OCI-M2 (cell line): ENCODE data around the gene DNAH6.
"Not testable (repeated sequence)": the region's sequence is repeated elsewhere in the genome, so short reads cannot be mapped to it uniquely, and the experiment has no call there.

Source experiments
- DNase-seq: peaks from one replicate; lab custom pipeline; 2025; ENCODE audit not compliant: unreplicated experiment; lab: John Stamatoyannopoulos, UW

DNAH6 gene

DNA sequence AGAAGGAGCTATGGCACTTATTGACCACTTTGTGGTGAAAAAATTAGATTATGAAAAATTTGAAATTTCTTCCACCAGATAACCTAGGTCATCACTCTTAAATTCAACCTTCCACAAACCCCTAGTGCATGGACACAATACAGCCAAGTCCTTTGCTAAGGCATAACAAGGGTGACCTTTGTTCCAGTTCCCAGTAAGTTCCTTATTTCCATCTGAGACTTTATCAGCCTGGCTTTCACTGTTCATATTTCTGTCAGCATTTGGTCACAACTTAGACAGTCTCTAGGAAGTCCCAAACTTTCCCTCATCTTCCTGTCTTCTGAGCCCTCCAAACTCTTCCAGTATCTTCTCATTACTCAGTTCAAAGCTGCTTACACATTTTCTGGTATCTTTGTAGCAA, 232.0 kb downstream of the DNAH6 start:
- no peak for DNase-seq

DNA sequence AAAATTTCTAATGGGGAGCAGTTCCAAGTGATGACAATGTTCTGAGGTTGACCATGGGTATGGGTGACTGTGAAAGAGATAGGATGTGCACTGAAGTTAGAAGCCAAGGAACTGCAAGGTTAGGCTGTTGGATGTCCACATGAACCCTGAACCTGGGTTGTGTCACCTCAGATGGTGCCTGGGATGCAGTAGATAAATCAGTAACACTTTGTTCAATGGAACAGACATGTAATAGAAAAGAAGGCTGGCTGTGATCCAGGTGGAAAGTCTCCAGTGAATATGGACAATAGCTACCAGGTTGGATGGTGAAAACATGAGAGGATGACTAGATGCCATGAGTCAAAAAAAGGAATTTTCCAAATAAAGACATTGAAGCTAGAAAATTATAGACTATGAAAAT, 233.1 kb downstream of the DNAH6 start:
- DNase-seq = no peak

DNA sequence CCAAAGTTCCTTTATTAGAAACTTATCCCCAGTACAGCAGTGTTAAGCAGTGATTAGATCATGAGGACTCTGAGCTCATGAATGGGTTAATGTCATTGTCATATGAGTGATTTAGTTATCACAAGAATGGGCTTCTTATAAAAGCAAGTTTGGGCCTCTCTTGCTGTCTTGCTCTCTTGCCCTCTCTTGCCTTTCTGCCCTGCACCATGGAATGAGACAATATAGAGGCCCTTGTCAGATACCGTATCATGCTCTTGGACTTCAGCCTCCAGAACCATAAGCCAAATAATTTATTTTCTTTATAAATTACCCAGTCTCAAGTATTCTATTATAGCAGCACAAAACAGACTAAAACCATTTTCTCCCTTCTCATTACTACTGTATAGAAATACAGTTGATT, 238.8 kb downstream of the DNAH6 start:
- no peak for DNase-seq

DNA sequence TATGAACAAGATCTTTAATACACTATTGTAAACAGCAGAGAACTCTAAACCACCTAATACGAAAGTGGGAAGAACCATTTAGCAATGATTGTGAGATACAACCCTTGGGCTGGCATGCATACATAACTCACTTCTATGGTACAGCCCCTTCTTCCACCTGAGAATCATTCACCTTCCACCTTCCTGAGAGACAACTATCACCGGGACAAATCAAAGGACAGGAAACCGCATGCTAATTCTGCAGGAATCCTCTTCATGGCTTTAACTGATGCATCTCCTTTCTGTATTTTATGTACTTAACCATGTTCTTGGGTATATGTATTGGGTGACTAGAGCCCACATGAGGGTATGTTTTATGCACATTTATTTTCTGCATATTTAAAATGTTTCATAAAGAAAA, 241.3 kb downstream of the DNAH6 start:
- no peak for DNase-seq

DNA sequence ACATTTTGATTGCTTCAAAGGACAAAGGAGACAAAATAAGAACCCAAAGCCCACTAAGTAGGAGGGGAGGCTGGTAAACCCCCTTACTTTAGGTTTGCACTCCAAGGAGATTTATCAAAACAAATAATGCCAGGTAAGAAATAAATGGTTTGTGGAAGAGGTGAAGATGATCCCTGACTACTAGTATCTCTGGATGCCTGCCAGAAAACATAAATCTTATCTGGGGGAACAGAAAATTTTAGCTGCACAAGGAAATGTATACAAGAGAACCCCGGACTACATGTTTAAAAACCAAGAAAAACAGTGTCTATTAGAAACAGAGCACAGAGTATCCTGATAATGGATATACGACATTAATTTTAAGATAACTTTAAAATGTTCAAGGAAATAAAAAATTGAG, 250.5 kb downstream of the DNAH6 start:
- DNase-seq = no peak

DNA sequence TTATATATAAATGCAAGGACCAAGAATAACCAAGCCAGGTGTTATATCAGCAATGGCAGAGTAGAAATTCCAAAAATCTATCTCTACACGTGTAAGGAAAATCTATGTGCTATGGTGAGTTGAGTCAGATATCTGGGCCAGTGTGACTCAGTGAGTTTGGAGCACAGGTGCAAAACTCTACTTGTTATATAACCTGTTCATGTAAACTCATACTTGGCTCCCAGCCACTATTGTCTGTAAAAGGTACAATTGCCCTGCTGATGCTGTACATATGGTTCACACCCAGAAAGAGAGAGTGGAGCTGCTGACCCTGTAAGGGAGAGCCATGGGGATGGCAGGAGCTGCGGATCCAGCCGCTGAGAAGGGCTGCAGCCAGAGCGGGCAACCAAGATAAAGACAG, 252.5 kb downstream of the DNAH6 start:
- no peak for DNase-seq

DNA sequence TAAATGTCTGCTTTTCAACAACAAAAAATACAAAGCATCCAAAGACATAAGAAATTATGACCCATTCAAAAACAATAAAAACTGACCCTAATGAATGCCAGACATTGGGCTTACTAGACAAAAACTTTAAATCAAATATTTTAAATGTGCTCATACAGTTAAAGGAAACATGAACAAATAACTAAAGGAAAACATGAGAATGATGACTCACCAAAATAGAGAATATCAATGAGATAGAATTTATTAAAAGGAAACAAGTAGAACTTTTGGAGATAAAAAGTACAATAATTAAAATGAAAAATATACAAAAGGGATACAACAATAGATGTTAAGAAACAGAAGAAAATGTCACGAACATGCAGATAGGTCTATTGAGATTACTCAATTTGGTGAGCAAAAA, 254.0 kb downstream of the DNAH6 start:
- no peak for DNase-seq

DNA sequence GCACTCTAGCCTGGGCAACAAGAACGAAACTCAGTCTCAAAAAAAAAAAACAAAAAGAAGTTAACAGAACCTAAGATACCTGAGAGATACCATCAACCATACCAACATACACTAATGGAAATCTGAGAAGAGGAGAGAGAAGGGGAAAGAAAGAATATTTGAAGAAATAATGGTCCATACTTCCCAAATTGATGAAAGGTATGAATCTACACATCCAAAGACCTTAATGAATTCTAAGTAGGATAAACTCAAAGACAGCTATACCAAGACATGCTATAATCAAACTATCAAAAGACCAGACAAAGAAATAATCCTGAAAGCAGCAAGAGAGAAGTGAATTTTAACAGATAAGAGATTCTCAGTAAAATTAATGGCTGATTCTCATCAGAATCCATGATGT, 255.0 kb downstream of the DNAH6 start:
- DNase-seq = no peak

DNA sequence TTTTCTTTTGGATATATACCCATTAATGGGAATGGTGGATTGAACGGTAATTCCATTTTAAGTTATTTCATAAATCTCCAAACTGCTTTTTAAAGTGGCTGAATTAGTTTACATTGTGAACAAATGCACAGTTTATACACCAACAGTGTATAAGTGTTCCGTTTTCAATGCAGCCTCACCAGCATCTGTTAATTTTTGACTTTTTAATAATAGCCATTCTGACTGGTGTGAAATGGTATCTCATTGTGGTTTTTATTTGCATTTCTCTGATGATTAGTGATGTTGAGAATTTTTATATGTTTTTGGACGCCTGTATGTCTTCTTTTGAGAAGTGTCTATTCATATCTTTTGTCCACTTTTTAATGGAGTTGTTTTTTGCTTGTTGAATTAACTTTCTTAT, 257.3 kb downstream of the DNAH6 start:
- not testable (repeated sequence) for DNase-seq

DNA sequence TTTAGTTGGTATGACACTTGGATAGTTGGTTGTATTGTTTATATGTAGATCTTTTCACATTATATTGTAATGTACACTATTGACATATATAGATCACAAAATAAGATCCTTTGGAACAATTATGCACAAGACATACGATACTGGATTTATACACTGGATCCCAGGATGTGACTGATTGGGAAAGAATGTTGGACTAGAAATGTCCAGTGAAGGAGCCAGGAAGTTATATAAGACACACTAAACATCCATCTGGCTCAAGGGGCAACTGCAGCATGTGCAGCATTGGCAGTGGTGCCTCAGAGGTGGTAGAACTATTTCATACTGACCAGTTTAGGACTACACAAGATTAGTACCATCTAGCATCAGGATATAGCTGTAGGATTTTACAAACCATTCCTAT, 259.7 kb downstream of the DNAH6 start:
- DNase-seq = no peak

DNA sequence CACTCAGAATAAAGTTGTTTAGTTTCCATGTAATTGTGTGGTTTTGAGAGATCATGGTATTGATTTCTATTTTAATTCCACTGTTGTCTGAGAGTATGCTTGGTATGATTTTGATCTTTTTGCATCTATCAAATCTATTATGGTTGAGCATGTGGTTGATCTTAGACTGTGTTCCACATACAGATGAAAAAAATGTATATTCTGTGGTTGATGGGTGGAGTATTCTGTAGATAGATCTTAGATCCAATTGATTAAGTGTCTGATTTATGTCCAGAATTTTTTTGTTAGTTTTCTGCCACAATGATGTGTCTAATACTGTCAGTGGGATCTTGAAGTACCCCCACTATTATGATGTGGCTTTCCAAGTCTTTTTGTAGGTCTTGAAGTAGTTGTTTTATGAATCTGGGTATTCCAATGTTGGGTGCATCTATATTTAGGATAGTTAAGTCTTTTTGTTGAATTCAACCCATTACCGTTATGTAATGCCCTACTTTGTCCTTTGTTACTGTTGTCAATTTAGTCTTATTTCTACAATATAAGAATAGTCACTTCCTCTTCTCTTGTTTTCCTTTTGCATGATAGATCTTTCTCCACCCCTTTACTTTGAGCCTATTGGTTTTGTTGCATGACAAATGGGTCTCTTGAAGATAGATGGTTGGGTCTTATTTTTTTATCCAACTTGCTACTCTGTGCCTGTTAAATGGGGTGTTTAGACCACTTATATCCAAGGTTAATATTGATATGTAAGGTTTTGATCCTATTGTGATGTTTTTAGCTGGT, 262.8 kb downstream of the DNAH6 start:
- DNase-seq = no peak

DNA sequence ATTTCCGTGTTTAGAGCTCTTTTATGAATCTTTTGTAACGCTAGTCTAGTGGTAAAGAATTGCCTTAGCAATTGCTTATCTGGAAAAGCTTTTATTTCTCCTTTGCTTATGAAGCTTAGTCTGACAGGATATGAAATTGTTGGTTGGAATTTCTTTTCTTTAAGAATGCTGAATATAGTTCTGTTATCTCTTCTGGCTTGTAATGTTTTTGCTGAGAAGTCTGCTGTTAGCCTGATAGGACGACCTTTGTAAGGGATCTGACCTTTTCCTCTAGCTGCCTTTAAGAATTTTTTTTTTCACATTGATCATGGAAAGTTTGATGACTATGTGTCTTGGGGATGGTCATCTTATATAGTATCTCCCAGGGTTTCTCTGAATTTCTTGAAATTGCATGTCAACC, 263.5 kb downstream of the DNAH6 start:
- no peak for DNase-seq

DNA sequence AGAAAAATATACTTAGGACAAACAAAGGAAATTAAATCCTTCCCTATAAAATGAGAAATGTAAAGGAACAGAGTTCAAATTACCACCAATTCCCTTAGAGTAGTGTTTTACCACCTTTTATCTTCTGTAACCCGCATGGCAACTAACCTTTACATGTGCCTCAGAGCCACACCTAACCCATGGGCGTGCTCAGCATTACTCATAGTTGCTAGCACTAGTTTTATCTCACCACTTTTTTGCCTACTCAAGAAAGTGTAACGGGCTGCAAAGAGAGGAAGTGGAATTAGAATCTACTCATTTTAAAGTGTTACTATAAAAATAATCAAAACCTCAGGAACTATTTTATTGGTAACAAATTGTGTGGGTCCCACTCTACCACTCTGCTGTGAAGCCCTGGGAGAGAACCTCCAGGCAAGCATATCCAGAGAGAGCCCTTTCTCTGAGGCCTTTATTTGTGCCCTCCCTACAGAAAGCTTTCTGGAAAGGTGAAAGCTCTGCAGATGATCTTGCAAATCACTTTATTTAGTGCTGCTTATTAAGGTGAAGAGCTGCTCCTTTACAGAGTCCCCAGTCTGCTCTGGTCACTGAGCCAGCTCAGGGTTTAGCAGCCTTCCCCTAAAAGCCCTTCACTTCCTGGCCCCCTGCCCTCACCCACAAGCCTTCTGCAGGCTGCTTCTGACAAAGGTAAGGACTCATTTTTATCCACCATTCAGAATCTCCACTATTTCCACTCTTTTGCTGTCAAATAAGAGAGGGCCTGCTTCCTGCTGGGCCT, 265.8 kb downstream of the DNAH6 start:
- DNase-seq = no peak

DNA sequence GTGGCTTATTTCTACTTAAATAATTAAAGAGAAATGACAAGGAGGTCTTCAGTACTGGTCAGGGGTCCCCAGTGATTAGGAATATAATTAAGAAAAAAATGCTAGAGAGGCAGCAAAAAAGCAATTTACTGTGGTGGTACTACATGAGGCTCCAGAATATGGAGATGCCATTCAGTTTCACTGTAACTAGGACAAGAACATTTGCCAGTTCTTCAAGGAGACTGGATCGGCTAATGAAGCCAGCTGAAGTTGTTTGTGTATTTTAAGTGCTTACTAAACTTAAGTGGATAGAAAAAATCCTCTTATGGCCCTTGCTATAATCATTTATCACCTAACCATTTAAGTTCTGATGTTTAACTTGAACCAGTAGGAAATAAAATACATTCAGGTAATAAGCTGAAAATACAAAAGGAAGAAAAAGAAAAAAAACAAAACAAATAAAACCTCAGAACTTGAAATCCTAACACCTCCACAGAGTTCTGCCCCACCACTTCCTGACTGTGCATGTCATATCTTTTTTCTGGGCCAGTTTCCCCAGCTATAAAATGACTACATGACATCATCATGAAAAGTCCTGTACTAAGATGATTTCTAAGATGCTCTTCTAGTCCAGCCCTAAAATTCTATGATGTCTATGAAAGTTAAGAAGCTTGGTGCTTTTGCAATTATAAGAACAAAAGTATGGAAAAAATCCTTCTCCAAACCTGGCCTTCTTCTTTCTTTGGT, 266.6 kb downstream of the DNAH6 start:
- DNase-seq = no peak

DNA sequence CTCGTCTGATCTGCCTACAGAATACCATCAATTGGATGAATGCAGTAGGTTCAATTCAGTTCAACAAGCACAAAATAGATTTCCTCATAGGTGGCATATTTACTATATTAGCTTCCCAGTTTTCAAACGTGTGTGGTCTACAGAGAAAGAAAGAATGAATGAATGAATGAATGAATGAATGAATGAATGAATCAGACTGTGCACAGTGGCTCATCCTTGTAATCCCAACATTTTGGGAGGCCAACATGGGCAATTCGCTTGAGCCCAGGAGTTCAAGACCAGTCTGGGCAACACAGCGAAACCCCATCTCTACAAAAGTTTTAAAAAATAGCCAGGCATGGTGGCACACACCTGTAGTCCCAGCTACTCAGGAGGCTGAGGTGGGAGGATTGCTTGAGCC, 269.7 kb downstream of the DNAH6 start:
- no peak for DNase-seq

DNA sequence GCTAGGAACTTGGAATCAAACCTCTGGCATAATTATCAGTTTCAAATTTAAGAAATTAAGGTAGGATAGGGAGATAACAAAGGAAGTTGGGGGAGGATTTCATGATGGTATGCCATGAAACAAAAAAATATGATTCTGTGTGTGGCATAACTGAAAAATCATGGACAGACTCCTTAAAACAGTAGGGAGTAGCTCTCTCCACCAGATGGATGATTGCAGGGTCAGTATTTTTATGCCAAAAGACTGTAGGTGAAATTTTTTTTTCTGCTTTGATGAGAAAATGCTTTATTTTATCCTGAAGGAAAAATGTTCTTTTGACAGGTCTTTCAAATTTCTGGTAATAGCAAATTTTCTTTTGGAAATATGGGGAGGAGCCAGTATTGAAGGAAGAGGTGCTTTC, 270.3 kb downstream of the DNAH6 start:
- DNase-seq = no peak

DNA sequence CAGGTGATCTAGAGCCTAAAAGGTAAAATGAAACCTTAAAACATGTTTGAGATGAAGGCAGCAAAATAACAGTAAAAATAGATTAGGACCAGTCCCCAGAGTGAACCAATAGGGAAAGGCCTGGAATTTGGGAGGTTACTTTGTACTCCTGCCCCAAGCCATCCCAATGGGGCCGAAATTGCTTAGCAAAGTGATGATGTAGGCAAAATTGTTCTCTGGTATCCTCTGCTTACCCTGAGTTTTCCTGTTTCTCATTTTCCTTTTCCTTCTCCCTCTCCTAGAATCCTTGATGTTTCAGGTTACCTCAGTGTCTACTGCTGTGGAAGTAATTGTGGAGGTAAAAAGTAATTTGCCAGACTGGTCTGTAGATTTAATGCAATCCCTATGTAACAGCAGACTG, 271.7 kb downstream of the DNAH6 start:
- no peak for DNase-seq

DNA sequence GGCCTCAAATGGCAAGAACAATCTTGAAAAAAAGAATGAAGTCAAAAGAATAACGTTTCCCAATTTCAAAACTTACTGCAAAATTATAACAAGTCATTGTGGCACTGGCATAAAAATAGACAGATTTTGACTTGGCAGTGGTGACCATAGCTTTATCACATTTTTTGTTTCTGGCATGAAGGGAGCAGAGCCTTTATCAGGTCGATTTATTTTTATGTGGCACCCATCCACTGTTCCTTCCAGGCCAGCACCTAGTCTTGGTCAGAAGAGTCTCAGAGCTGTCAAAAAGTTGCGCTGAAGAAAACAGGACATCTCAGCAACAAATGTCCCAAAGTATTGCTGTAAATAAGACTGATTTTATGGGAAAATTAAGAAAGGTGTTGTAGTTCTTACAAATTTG, 272.2 kb downstream of the DNAH6 start:
- DNase-seq = no peak

DNA sequence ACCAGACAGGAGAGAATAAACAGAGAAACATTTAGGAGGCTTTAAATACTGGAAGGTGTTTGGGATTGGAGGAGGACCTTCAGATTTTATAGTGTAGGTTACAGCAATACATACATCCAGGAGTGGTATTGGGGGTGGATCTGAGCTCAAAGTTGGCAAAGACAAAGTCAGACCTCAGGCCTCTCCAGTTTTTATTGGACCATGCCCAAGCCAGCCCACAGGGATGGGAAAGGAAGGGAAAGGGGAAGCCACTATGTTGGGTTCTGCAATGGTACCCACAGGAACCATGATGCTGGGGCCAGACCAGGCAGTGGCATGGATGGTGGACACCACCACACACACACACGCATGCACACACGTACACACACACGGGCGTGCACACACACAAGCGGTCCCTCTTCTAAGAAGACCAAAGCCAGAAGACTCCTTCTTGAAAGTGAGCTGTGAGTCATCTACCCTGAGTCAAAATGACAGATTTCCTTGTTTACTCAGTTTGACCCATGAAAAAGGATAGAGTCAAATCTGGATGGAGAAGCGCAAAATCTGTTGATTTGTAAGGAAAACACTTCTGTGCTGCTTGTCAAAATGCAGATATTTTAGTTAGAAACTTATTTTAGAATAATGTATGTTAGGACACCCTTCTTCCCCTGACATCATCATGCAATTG, 276.7 kb downstream of the DNAH6 start:
- DNase-seq = no peak

DNA sequence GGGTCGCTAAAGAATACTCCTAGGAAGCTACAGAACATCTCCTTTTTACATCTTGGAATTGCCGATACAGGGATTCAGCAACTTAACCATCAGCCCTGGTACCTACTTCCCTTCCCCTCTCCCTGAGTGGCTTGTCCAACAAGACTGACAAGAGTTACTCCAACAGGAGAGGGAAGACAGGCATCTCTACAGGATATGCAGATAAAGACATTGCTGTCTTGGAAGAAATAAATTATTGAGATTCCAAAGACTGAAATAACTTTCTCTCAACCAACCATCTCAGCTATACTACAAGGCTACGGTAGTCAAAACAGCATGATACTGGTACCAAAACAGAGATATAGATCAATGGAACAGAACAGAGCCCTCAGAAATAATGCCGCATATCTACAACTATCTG, 277.3 kb downstream of the DNAH6 start:
- DNase-seq = no peak

DNA sequence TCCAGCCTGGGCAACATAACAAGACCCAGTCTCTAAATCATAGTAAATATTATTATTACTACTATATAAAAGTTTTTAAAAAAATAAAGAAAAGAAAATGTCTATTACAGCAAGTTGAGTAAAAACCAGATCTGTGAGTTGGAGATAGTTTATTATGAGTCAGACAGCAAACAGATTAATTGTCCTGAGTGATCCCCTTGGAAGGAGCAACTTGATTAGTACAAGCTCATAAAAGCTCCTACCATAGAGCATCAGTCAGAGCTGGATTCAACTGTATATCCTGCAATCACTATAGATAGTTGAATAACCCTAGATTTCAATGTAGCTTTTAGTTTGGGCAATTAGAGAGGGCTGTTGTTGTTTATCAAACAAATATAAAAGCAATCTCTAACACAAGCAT, 280.5 kb downstream of the DNAH6 start:
- no peak for DNase-seq

DNA sequence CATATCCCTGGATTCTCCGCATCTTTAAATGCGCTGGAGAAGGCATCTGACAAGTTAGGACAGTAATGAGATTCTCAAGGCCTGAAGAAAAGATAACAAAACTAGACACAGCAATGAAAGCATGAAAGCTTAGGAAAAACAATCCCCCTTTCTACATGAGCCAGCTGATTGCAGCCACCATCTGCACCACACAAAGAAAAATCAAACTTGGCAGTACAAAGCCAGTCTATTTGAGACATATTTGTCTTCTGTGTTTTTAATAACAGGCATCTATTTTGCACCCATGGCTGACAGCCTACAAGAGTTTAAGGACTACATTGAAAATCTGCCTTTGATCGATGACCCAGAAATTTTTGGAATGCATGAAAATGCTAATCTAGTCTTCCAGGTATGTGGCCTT, 281.0 kb downstream of the DNAH6 start:
- no peak for DNase-seq
